ENCODE data around the gene SLC4A3.

DNA sequence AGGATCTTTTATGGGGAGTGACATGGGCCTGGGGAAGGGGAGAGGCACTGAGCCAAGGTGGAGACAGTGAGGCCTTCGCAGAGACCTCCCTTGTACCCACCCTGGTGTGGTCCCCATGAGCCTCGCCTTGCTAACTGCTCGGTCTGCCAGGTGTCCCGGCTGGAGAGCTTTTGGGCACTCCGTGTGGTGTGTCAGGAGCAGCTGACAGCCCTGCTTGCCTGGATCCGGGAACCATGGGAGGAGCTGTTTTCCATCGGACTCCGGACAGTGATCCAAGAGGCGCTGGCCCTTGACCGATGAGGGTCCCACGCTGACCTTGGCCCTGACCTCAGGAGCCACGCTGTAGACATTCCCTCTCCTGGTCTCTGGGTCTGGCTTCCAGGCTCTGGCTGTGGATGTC, 11.5 kb upstream of the SLC4A3 start:
- TF ChIP-seq POLR2AphosphoS5 (IDR thresholded peaks at IDR 0.05) (no peak), CTCF (IDR thresholded peaks at IDR 0.05) (no peak)

Measured in suprapubic skin (tissue), 3 donors.